ENCODE data around the gene GPR62. TPM values are rescaled to one million over a fixed set of nuclear protein-coding genes. Genes with fewer than 3 reads are reported as not detected.
A peak's percentile ranks its signal among the peaks of the same experiment; 100 is the strongest.

GPR62 gene
- total RNA-seq, 2 experiments from 2014 or later, result not detected

- H3K9me3 ChIP-seq (ENCODE audit: low read length), result no peaks in the 10 kb centered on the region
- POLR2A ChIA-PET, result interaction anchor here (0.7 kb wide), 1 partner anchor 34 kb away, joined by 3 read pairs; the partner anchor contains the start of genes PARP3 and RRP9
- CTCF ChIA-PET (ENCODE audit: unreplicated experiment), result no interaction called here
- TF ChIP-seq, protein P1, sequence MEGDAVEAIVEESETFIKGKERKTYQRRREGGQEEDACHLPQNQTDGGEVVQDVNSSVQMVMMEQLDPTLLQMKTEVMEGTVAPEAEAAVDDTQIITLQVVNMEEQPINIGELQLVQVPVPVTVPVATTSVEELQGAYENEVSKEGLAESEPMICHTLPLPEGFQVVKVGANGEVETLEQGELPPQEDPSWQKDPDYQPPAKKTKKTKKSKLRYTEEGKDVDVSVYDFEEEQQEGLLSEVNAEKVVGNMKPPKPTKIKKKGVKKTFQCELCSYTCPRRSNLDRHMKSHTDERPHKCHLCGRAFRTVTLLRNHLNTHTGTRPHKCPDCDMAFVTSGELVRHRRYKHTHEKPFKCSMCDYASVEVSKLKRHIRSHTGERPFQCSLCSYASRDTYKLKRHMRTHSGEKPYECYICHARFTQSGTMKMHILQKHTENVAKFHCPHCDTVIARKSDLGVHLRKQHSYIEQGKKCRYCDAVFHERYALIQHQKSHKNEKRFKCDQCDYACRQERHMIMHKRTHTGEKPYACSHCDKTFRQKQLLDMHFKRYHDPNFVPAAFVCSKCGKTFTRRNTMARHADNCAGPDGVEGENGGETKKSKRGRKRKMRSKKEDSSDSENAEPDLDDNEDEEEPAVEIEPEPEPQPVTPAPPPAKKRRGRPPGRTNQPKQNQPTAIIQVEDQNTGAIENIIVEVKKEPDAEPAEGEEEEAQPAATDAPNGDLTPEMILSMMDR (conservative IDR thresholded peaks at IDR 0.05; ENCODE audit: low read length), result 0 out of 2 replicates have a peak, but pooled peaks have one; percentile 41
- no peak for TF ChIP-seq EZH2phosphoT487 (IDR thresholded peaks at IDR 0.05; ENCODE audit: borderline replicate concordance, low read depth, low read length)
- no peaks in the 10 kb centered on the region for H4K20me1 ChIP-seq (ENCODE audit: insufficient read depth, low read length)
- peak overlapping the region; percentile 95; the same call in 1 of the 2 replicates for H2AFZ ChIP-seq (ENCODE audit: low read length)
- DNase-seq (ENCODE audit: low spot score), result peak; percentile 44
- intact Hi-C loops (cut with micrococcal nuclease; ENCODE audit: unreplicated experiment), result loop anchor here (2.0 kb wide), 1 partner anchor 19 kb away; the partner anchor contains the start of gene RPL29
- no TSS peak for BruUV-seq (replicated peaks)
- H3K27ac ChIP-seq (ENCODE audit: low read depth, low read length, poor library complexity, severe bottlenecking), result no peak overlapping the region
- peak overlapping the region; percentile 76 for H3K4me3 ChIP-seq (ENCODE audit: low read depth, low read length, poor library complexity, severe bottlenecking)
- no peaks in the 10 kb centered on the region for H3K9me2 ChIP-seq (ENCODE audit: insufficient read depth, low read length)
- H3K36me3 ChIP-seq (ENCODE audit: insufficient read depth, low read length), result no peaks in the 10 kb centered on the region
- H3K4me1 ChIP-seq (ENCODE audit: insufficient read depth, low read length, poor library complexity, severe bottlenecking), result peaks cover 30% of the 10 kb centered on the region
- no peaks in the 10 kb centered on the region for H3K79me2 ChIP-seq (ENCODE audit: insufficient read depth, low read depth, low read length)
- peak overlapping the region; percentile 95 for H3K4me2 ChIP-seq (ENCODE audit: low read length)
Observed at GRCh38 chr3:51975852-51976549, 20.8 kb downstream of the GPR62 start.

- Histone ChIP-seq H3K4me2 (ENCODE audit: low read length) (peak overlapping the region; percentile 2; the same call in 1 of the 2 replicates), H3K79me2 (ENCODE audit: insufficient read depth, low read depth, low read length) (no peaks in the 10 kb centered on the region), H4K20me1 (ENCODE audit: insufficient read depth, low read length) (no peaks in the 10 kb centered on the region), H3K9me2 (ENCODE audit: insufficient read depth, low read length) (no peaks in the 10 kb centered on the region), H3K4me1 (ENCODE audit: insufficient read depth, low read length, poor library complexity, severe bottlenecking) (peaks cover 31% of the 10 kb centered on the region), H3K27ac (ENCODE audit: low read depth, low read length, poor library complexity, severe bottlenecking) (no peak overlapping the region), H2AFZ (ENCODE audit: low read length) (no peak overlapping the region), H3K36me3 (ENCODE audit: insufficient read depth, low read length) (no peaks in the 10 kb centered on the region), H3K4me3 (ENCODE audit: low read depth, low read length, poor library complexity, severe bottlenecking) (no peak overlapping the region), H3K9me3 (ENCODE audit: low read length) (no peaks in the 10 kb centered on the region)
- no TSS peak for BruUV-seq (replicated peaks)
- ChIA-PET CTCF (ENCODE audit: unreplicated experiment) (no interaction called here), POLR2A (no interaction called here)
- intact Hi-C loops (cut with micrococcal nuclease; ENCODE audit: unreplicated experiment), result no loop called here
- peak; percentile 30 for DNase-seq (ENCODE audit: low spot score)
- no peak for TF ChIP-seq EZH2phosphoT487 (IDR thresholded peaks at IDR 0.05; ENCODE audit: borderline replicate concordance, low read depth, low read length)
- TF ChIP-seq, protein P1 (conservative IDR thresholded peaks at IDR 0.05; ENCODE audit: low read length), result no peak
Observed at GRCh38 chr3:51977446-51978142, 22.4 kb downstream of the GPR62 start.

Data from OCI-LY7 (cell line).